IMR-90 (cell line): Measurements from ENCODE around the gene PRCP. TPM values are rescaled to one million over a fixed set of nuclear protein-coding genes. Genes with fewer than 3 reads are reported as not detected.

ENCODE experiments used
- ATAC-seq: fragments of 200-7000 bp; cut with Tn5 transposase; 2 replicates; pipeline ENCODE4 v1.9.1; 2020; ENCODE audit warnings: low read depth, mild to moderate bottlenecking, moderate library complexity
- BruUV-seq: library from RNA; stranded (reverse); fragments of 400-500 nt; replicated peaks from 2 replicates; lab custom pipeline; 2021; lab: Mats Ljungman, UMichigan
- CTCF ChIA-PET: fragments of 300-600 bp; formaldehyde crosslinking; extraction: SDS; loops from one replicate; lab custom pipeline; 2021; ENCODE audit warnings: antibody characterized with exemption; lab: Yijun Ruan, JAX
- POLR2A ChIA-PET: fragments of 300-600 bp; sonication (Branson Sonifier 250); formaldehyde crosslinking; loops from one replicate; lab custom pipeline; 2022; ENCODE audit warnings: antibody characterized with exemption; ENCODE audit not compliant: unreplicated experiment; lab: Charles Lee
- DNase-seq: peaks from one replicate; pipeline ENCODE4 v3.0.0; 2013
- H2AFZ ChIP-seq: replicated peaks from 2 replicates; pipeline ENCODE3; 2013; ENCODE audit warnings: low read length, mild to moderate bottlenecking; ENCODE audit not compliant: poor library complexity
- H2AK5ac ChIP-seq: 2 replicates; pipeline ENCODE4 v1.6.1; 2013; ENCODE audit warnings: low read depth, low read length, inconsistent platforms
- H2AK9ac ChIP-seq: replicated peaks from 2 replicates; pipeline ENCODE3; 2013; ENCODE audit warnings: mild to moderate bottlenecking, low read depth, low read length, moderate library complexity; ENCODE audit not compliant: poor library complexity
- H2BK120ac ChIP-seq: 2 replicates; pipeline ENCODE4 v1.6.1; 2013; ENCODE audit warnings: low read depth, low read length, inconsistent platforms
- H2BK15ac ChIP-seq: 3 replicates; pipeline ENCODE4 v1.6.1; 2013; ENCODE audit warnings: low read depth, low read length, inconsistent platforms
- H2BK20ac ChIP-seq: 2 replicates; pipeline ENCODE4 v1.6.1; 2013; ENCODE audit warnings: low read depth, mild to moderate bottlenecking, inconsistent platforms, low read length, moderate library complexity
- H2BK5ac ChIP-seq: 2 replicates; pipeline ENCODE4 v1.6.1; 2013; ENCODE audit warnings: mild to moderate bottlenecking, low read depth, low read length, inconsistent platforms; ENCODE audit not compliant: poor library complexity, severe bottlenecking
- H3K14ac ChIP-seq: replicated peaks from 2 replicates; pipeline ENCODE4 v1.6.1; 2013; ENCODE audit warnings: low read depth, low read length, inconsistent platforms
- H3K18ac ChIP-seq: 2 replicates; pipeline ENCODE4 v1.6.1; 2013; ENCODE audit warnings: low read depth, low read length, control low read depth
- H3K23ac ChIP-seq: 2 replicates; pipeline ENCODE4 v1.6.1; 2013; ENCODE audit warnings: low read depth, low read length, inconsistent platforms
- H3K27ac ChIP-seq: 2 replicates; pipeline ENCODE4 v1.5.1; 2013; ENCODE audit warnings: mild to moderate bottlenecking, control low read depth, low read length; ENCODE audit not compliant: insufficient read depth
- H3K27me3 ChIP-seq: 2 replicates; pipeline ENCODE4 v1.6.1; 2013; ENCODE audit warnings: low read length; ENCODE audit not compliant: control insufficient read depth, insufficient read depth
- H3K36me3 ChIP-seq: 2 replicates; pipeline ENCODE4 v1.6.1; 2013; ENCODE audit warnings: low read length, mixed read lengths; ENCODE audit not compliant: control insufficient read depth, insufficient read depth
- H3K4ac ChIP-seq: 2 replicates; pipeline ENCODE4 v1.6.1; 2013; ENCODE audit warnings: low read depth, low read length, inconsistent platforms
- H3K4me1 ChIP-seq: 2 replicates; pipeline ENCODE4 v1.6.1; 2013; ENCODE audit warnings: low read length, mixed read lengths; ENCODE audit not compliant: control insufficient read depth, insufficient read depth
- H3K4me2 ChIP-seq: 2 replicates; pipeline ENCODE4 v1.6.1; 2013; ENCODE audit warnings: low read depth, mild to moderate bottlenecking, control low read depth, low read length, moderate library complexity
- H3K4me3 ChIP-seq: 2 replicates; pipeline ENCODE4 v1.5.1; 2013; ENCODE audit warnings: low read depth, mild to moderate bottlenecking, control low read depth, low read length, moderate library complexity; ENCODE audit not compliant: insufficient read depth
- H3K56ac ChIP-seq: 2 replicates; pipeline ENCODE4 v1.6.1; 2013; ENCODE audit warnings: low read length, inconsistent platforms; ENCODE audit not compliant: insufficient read depth; ENCODE audit errors: extremely low read depth
- H3K79me1 ChIP-seq, 2 experiments: 2 replicates each; pipeline ENCODE4 v1.6.1; 2013; ENCODE audit warnings: low read length in 2 of 2, inconsistent platforms in 1 of 2, low read depth in 1 of 2
- H3K9ac ChIP-seq: 2 replicates; pipeline ENCODE4 v1.6.1; 2013; ENCODE audit warnings: low read depth, low read length, control low read depth
- H3K9me1 ChIP-seq: 2 replicates; pipeline ENCODE4 v1.6.1; 2013; ENCODE audit warnings: low read length, inconsistent platforms; ENCODE audit not compliant: insufficient read depth
- H3K9me3 ChIP-seq: 2 replicates; pipeline ENCODE4 v1.6.1; 2013; ENCODE audit warnings: low read length; ENCODE audit not compliant: control insufficient read depth, insufficient read depth
- H4K20me1 ChIP-seq: 2 replicates; pipeline ENCODE4 v1.6.1; 2013; ENCODE audit warnings: low read length, inconsistent platforms; ENCODE audit not compliant: insufficient read depth
- H4K5ac ChIP-seq: 2 replicates; pipeline ENCODE4 v1.6.1; 2013; ENCODE audit warnings: mild to moderate bottlenecking, low read depth, low read length, control low read depth
- H4K8ac ChIP-seq, 2 experiments: 2 replicates each; pipeline ENCODE4 v1.6.1; 2013; ENCODE audit warnings: low read depth in 2 of 2, low read length in 2 of 2, control low read depth in 1 of 2, inconsistent platforms in 1 of 2
- H4K91ac ChIP-seq: 2 replicates; pipeline ENCODE4 v1.6.1; 2013; ENCODE audit warnings: low read depth, low read length, inconsistent platforms; ENCODE audit not compliant: insufficient read depth
- CTCF ChIP-seq: conservative IDR thresholded peaks from 2 replicates; pipeline ENCODE4 v1.5.1; 2012; ENCODE audit warnings: mild to moderate bottlenecking, low read depth, low read length, improper control_type of control experiment
- MAFK ChIP-seq: IDR thresholded peaks from 2 replicates; pipeline ENCODE4 v1.6.1; 2012; ENCODE audit warnings: low read depth, low read length, improper control_type of control experiment
- MAZ ChIP-seq: IDR thresholded peaks from 2 replicates; pipeline ENCODE4 v1.6.1; 2012; ENCODE audit warnings: low read depth, mild to moderate bottlenecking, low read length, improper control_type of control experiment, moderate library complexity, borderline replicate concordance
- RAD21 ChIP-seq: IDR thresholded peaks from 2 replicates; pipeline ENCODE4 v1.6.1; 2012; ENCODE audit warnings: low read length, improper control_type of control experiment
- RCOR1 ChIP-seq: IDR thresholded peaks from 2 replicates; pipeline ENCODE4 v1.6.1; 2012; ENCODE audit warnings: mild to moderate bottlenecking, low read length, improper control_type of control experiment; ENCODE audit not compliant: insufficient replicate concordance
- USF2 ChIP-seq: fragments of 150-350 bp; IDR thresholded peaks from 2 replicates; pipeline ENCODE4 v1.6.1; 2017; ENCODE audit warnings: mild to moderate bottlenecking, antibody characterized with exemption, low read length, low read depth
- WGBS, 2 experiments: methylation state at CpG; one replicate each; pipeline versions ENCODE4 v1.1.5 to v1.1.7; 2013; ENCODE audit warnings: missing lambda C conversion rate in 2 of 2; ENCODE audit not compliant: insufficient read length in 1 of 2; ENCODE audit errors: extremely low coverage in 2 of 2; 5-methylcytosine and 5-hydroxymethylcytosine counted together
- dilution Hi-C: fragments of 300-500 bp; cut with HindIII; formaldehyde crosslinking; loops from one replicate; pipeline ENCODE4 v1.14.3; 2018; ENCODE audit warnings: low sequenced_read_pairs; ENCODE audit not compliant: unreplicated experiment
- in situ Hi-C: fragments of 300-500 bp; cut with MboI; formaldehyde crosslinking; loops from 3 replicates; pipeline ENCODE4 v1.14.3; 2019; ENCODE audit warnings: low sequenced_read_pairs, inconsistent platforms, mixed read lengths
- intact Hi-C: fragments of 100-400 bp; cut with micrococcal nuclease; formaldehyde crosslinking; loops from 2 replicates; pipeline ENCODE4 v1.10.0; 2022
- polyA plus RNA-seq, 3 experiments: library from polyadenylated mRNA; depleted of rRNA; stranded (reverse); fragments of >200 nt; gene quantifications; 2 replicates each; pipeline ENCODE4 v1.2.3, GENCODE V29; 2012; ENCODE audit warnings: low replicate concordance in 1 of 3
- total RNA-seq: library from RNA; depleted of rRNA; stranded (reverse); fragments of >200 nt; gene quantifications from 2 replicates; pipeline ENCODE4 v1.2.3, GENCODE V29; 2012

The PRCP gene
- total and polyA plus RNA-seq, 2 of the 4 experiments (the other 2 are of a cell fraction), result 31.7 to 64.9 TPM

DNA sequence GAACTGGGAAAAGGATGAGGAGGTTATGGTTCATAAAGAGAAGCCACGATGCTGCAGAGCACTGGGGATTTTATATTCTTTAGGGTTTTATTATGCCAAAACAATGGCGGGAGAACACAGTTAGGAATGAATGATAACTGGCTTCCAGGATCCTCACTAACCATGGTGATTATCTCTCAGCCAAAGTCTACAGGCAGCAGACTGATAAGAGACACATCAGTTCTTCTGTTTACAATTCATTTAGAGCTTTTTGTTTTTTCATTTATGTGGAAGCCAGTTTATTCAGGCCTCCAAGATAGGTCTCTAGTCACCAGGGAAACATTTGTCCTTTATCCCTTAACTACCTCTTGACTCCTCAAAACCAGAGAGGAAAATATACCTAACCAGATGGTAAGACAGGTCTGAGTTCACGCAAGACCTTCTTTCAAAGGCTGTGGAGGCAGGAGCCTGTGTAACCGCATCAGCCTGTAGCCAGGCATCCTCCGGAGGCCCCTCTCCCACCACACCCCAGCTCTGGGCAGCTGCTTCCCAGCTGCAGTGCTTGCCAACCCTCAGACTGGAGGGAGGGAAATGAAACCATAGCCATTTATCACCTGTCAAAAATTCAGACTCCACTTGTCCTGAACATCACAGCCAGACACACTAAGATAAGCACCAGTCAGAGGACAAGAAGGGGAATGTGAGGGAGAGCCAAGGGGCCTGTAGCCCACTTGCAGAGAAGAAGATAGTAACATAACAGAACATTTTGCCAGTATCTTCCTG lies 109.3 kb downstream of the PRCP start:
- POLR2A ChIA-PET, result no interaction called here
- Histone ChIP-seq H3K79me1 (no peaks in the 10 kb centered on the region), H3K4me3 (no peak overlapping the region), H3K4me1 (no peaks in the 10 kb centered on the region), H3K9me1 (no peaks in the 10 kb centered on the region), H2BK5ac (no peak overlapping the region), H4K91ac (no peak overlapping the region), H2AFZ (no peak overlapping the region), H2BK15ac (no peak overlapping the region), H4K20me1 (no peaks in the 10 kb centered on the region), H3K14ac (no peak overlapping the region), H3K4ac (no peak overlapping the region), H3K27ac (no peak overlapping the region), H4K8ac (no peak overlapping the region), H2BK120ac (no peak overlapping the region), H4K5ac (no peak overlapping the region), H3K4me2 (no peak overlapping the region), H3K56ac (no peak overlapping the region), H3K23ac (no peak overlapping the region), H3K27me3 (peaks cover 8% of the 10 kb centered on the region), H2BK20ac (no peak overlapping the region), H3K9me3 (no peaks in the 10 kb centered on the region), H3K9ac (no peak overlapping the region), H3K18ac (no peak overlapping the region), H2AK9ac (no peak overlapping the region), H3K36me3 (no peaks in the 10 kb centered on the region), H2AK5ac (no peak overlapping the region)
- DNase-seq, result no peak
- TF ChIP-seq RCOR1 (no peak), RAD21 (no peak), USF2 (no peak), MAFK (no peak), MAZ (no peak), CTCF (no peak)
- no TSS peak for BruUV-seq
- CTCF ChIA-PET, result no interaction called here
- no CpG with 5 or more reads among the region's 5 CpGs for WGBS, 2 experiments
- no peak for ATAC-seq
- intact Hi-C loops, result no loop called here
- in situ Hi-C loops, result no loop called here
- dilution Hi-C loops, result no loop called here
